ENCODE results near the gene FBXL22. TPM values are rescaled to one million over a fixed set of nuclear protein-coding genes. Genes with fewer than 3 reads are reported as not detected.
"Not testable (repeated sequence)": the region's sequence is repeated elsewhere in the genome, so short reads cannot be mapped to it uniquely, and the experiment has no call there.

The FBXL22 gene
- total RNA-seq, 1 donor from 2014 or later: 0.43 TPM

DNA sequence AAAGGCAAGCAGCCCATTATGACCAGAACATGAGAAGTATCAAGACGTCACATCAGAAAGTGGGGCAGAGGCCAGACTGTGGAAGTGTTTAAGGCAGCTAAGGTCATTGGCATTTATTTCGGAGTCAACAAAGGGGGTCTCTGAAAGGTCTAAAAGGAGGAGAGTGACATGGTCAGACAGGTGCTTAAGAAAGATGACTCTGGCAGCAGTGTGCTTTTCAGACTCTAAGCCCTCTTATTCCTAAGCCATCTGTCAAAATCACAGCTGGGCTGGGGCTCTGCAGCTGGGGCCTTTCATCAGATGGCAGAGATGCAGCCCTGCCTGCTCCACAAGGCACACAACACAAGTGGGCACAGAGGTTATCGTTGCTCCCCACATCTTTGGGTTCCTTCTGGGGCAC is 14.0 kb downstream of the FBXL22 start:
- no peaks in the 10 kb centered on the region for H3K9me3 ChIP-seq
- DNase-seq (ENCODE audit: low spot score in 2 of 2): no peak
- peaks cover 32 to 52% of the 10 kb centered on the region in 2 donors for H3K36me3 ChIP-seq
- peak overlapping the region; percentile 52 to 58 for H3K27ac ChIP-seq
- no peaks in the 10 kb centered on the region for H3K27me3 ChIP-seq
- peaks cover 0 to 11% of the 10 kb centered on the region in 2 donors for H3K4me1 ChIP-seq
- TF ChIP-seq, protein P1, sequence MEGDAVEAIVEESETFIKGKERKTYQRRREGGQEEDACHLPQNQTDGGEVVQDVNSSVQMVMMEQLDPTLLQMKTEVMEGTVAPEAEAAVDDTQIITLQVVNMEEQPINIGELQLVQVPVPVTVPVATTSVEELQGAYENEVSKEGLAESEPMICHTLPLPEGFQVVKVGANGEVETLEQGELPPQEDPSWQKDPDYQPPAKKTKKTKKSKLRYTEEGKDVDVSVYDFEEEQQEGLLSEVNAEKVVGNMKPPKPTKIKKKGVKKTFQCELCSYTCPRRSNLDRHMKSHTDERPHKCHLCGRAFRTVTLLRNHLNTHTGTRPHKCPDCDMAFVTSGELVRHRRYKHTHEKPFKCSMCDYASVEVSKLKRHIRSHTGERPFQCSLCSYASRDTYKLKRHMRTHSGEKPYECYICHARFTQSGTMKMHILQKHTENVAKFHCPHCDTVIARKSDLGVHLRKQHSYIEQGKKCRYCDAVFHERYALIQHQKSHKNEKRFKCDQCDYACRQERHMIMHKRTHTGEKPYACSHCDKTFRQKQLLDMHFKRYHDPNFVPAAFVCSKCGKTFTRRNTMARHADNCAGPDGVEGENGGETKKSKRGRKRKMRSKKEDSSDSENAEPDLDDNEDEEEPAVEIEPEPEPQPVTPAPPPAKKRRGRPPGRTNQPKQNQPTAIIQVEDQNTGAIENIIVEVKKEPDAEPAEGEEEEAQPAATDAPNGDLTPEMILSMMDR (IDR thresholded peaks at IDR 0.05): no peak
- no peak overlapping the region for H3K4me3 ChIP-seq
- intact Hi-C loops (cut with DNase I): loop anchor here (5.0 kb wide), 1 partner anchor 456 kb away; no protein-coding TSS in a partner anchor

DNA sequence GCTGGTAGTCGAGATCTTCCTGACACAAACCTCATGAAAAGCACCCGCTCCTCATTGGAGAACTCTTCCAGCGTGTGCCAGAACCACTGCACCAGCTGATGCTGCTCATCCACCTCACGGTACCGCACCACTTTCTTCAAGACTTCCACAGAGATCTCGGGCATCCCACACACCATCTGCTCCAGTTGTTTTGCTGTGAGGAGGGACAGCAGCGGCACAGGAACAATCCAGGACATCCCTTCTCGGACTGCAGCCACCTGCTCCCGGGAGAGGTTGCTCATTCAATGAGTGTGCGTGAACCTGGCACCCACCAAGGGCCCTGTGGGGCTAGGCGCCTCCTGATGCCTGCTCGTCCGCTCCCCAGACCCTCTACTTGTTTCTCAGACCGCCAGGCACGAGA is 15.1 kb downstream of the FBXL22 start:
- H3K4me3 ChIP-seq: no peak overlapping the region
- H3K36me3 ChIP-seq: peaks cover 32 to 56% of the 10 kb centered on the region in 2 donors
- H3K27me3 ChIP-seq: no peaks in the 10 kb centered on the region
- no peaks in the 10 kb centered on the region for H3K9me3 ChIP-seq
- peaks cover 0 to 11% of the 10 kb centered on the region in 2 donors for H3K4me1 ChIP-seq
- intact Hi-C loops (cut with DNase I): loop anchor here (5.0 kb wide), 1 partner anchor 455 kb away; no protein-coding TSS in a partner anchor
- TF ChIP-seq, protein P1 (IDR thresholded peaks at IDR 0.05): no peak
- no peak for DNase-seq (ENCODE audit: low spot score in 2 of 2)
- H3K27ac ChIP-seq: peak overlapping the region in 1 of 2 donors; percentile 17

DNA sequence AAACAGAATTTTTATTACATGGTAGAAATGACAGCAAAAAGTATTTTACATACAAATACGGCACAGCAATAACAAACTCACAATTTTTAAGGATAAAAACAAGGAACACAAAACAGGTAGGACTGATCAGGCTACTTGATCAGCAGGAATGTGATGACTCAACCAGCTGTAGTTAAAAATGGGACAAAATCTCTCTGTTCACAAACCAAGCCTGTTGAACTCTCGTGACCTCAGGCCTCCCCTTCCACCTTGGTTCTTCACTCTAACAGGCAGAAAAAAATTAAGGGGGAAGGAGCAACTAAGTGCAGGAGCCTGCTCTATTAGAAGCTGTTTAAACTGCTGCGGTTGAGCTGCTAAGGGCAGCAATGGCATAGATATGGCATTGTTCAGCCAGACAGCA is 18.7 kb downstream of the FBXL22 start:
- Histone ChIP-seq H3K4me3 (no peak overlapping the region), H3K27ac (no peak overlapping the region), H3K27me3 (no peaks in the 10 kb centered on the region), H3K9me3 (no peaks in the 10 kb centered on the region), H3K36me3 (peaks cover 28 to 35% of the 10 kb centered on the region in 2 donors), H3K4me1 (no peaks in the 10 kb centered on the region)
- no peak for DNase-seq (ENCODE audit: low spot score in 2 of 2)
- intact Hi-C loops (cut with DNase I): no loop called here
- TF ChIP-seq, protein P1 (IDR thresholded peaks at IDR 0.05): no peak

DNA sequence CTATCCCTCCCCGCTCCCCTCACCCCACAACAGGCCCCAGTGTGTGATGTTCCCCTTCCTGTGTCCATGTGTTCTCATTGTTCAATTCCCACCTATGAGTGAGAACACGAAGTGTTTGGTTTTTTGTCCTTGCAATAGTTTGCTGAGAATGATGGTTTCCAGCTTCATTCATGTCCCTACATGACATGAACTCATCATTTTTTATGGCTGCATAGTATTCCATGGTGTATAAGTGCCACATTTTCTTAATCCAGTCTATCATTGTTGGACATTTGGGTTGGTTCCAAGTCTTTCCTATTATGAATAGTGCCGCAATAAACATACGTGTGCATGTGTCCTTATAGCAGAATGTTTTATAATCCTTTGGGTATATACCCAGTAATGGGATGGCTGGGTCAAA is 20.0 kb downstream of the FBXL22 start:
- H3K4me1 ChIP-seq; H3K9me3 ChIP-seq; intact Hi-C loops (cut with DNase I); H3K27ac ChIP-seq; DNase-seq (ENCODE audit: low spot score in 2 of 2); H3K27me3 ChIP-seq; H3K4me3 ChIP-seq: not testable (repeated sequence)
- H3K36me3 ChIP-seq: peaks cover 28 to 33% of the 10 kb centered on the region in 2 donors

DNA sequence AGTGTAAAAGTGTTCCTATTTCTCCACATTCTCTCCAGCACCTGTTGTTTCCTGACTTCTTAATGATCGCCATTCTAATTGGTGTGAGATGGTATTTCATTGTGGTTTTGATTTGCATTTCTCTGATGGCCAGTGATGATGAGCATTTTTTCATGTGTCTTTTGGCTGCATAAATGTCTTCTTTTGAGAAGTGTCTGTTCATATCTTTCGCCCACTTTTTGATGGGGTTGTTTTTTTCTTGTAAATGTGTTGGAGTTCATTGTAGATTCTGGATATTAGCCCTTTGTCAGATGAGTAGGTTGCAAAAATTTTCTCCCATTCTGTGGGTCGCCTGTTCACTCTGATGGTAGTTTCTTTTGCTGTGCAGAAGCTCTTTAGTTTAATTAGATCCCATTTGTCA is 20.4 kb downstream of the FBXL22 start:
- H3K36me3 ChIP-seq: peaks cover 28 to 34% of the 10 kb centered on the region in 2 donors
- intact Hi-C loops (cut with DNase I); H3K27me3 ChIP-seq; DNase-seq (ENCODE audit: low spot score in 2 of 2); H3K27ac ChIP-seq; H3K9me3 ChIP-seq; H3K4me1 ChIP-seq; H3K4me3 ChIP-seq: not testable (repeated sequence)

DNA sequence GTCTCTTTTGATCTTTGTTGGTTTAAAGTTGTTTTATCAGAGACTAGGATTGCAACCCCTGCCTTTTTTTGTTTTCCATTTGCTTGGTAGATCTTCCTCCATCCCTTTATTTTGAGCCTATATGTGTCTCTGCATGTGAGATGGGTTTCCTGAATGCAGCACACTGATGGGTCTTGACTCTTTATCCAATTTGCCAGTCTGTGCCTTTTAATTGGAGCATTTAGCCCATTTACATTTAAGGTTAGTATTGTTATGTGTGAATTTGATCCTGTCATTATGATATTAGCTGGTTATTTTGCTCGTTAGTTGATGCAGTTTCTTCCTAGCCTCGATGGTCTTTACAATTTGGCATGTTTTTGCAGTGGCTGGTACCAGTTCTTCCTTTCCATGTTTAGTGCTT is 23.6 kb downstream of the FBXL22 start:
- DNase-seq (ENCODE audit: low spot score in 2 of 2); H3K4me1 ChIP-seq; intact Hi-C loops (cut with DNase I); H3K9me3 ChIP-seq; H3K27me3 ChIP-seq; H3K4me3 ChIP-seq; H3K27ac ChIP-seq: not testable (repeated sequence)
- peaks cover 22 to 49% of the 10 kb centered on the region in 2 donors for H3K36me3 ChIP-seq

DNA sequence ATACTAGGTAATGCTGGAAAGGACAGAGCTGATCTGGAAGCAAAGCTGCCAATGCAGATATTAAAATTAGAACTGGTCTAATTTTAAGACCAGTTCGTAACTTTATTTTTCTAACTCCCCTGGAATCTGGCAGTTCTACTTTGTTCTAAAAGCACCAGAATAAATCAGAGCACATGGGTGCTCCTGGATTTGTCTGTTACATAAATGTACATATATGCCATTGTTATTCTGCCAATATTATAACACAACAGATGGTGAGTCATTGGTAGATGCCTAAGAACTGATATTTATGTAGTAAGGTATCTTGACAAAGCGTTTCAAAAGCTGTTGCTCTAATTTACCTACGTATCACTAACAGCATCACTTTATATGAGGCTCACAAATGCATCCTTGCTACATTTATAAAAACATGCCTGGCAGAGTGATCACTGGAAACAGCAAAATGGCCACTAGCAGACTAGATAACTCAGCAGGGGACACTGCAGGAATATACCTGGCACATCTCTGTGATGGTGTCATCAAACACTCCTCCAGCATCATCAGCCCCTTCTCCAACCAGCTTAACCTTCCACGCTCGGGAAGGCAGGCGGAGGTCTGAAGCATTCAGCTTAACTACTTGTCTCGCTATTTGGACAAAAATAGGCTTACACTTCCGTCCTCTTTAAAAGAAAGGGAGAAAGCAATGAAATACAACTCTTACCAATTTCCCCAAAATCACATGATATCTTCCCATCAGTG is 26.2 kb downstream of the FBXL22 start:
- no peaks in the 10 kb centered on the region for H3K9me3 ChIP-seq
- no peaks in the 10 kb centered on the region for H3K4me1 ChIP-seq
- H3K27ac ChIP-seq: peak overlapping the region in 1 of 2 donors; percentile 5
- intact Hi-C loops (cut with DNase I): no loop called here
- no peaks in the 10 kb centered on the region for H3K27me3 ChIP-seq
- TF ChIP-seq, protein P1 (IDR thresholded peaks at IDR 0.05): no peak
- no peak for DNase-seq (ENCODE audit: low spot score in 2 of 2)
- H3K36me3 ChIP-seq: peaks cover 40 to 68% of the 10 kb centered on the region in 2 donors
- no peak overlapping the region for H3K4me3 ChIP-seq
